Kidney (tissue), 14 donors: ENCODE results near the gene DLG5. TPM values are rescaled to one million over a fixed set of nuclear protein-coding genes. Genes with fewer than 3 reads are reported as not detected.

Experiments
- DNase-seq, 5 donors: peaks; one replicate each; pipeline ENCODE4 v3.0.0-alpha.2; 2013 to 2020
- FAIRE-seq: peaks from 2 replicates; lab custom pipeline; 2012; peaks lifted over from hg19 to GRCh38; lab: Jason Lieb, UNC
- H3K27ac ChIP-seq, 2 donors: one replicate each; pipeline ENCODE4 v1.7.0; 2013; ENCODE audit warnings: low read depth in 2 of 2, low read length in 2 of 2, inconsistent platforms in 1 of 2
- H3K27me3 ChIP-seq: one replicate; pipeline ENCODE4 v1.7.1; 2013; ENCODE audit warnings: low read length, inconsistent platforms; ENCODE audit not compliant: control insufficient read depth, insufficient read depth
- H3K36me3 ChIP-seq, 3 donors: one replicate each; pipeline versions ENCODE4 v1.7.0 to v1.7.1; 2013; ENCODE audit warnings: low read length in 3 of 3, control low read depth in 1 of 3, inconsistent platforms in 1 of 3; ENCODE audit not compliant: insufficient read depth in 3 of 3, control insufficient read depth in 2 of 3
- H3K4me1 ChIP-seq, 3 donors: one replicate each; pipeline versions ENCODE4 v1.7.0 to v1.7.1; 2013; ENCODE audit warnings: low read length in 3 of 3, inconsistent platforms in 1 of 3, low read depth in 1 of 3; ENCODE audit not compliant: control insufficient read depth in 2 of 3, insufficient read depth in 2 of 3
- H3K4me3 ChIP-seq, 3 donors: one replicate each; pipeline versions ENCODE4 v1.7.0 to v1.8.1; 2013; ENCODE audit warnings: low read length in 3 of 3, control low read depth in 1 of 3, inconsistent platforms in 1 of 3
- H3K9ac ChIP-seq, 3 donors: one replicate each; pipeline versions ENCODE4 v1.7.0 to v1.7.1; 2013; ENCODE audit warnings: low read length in 3 of 3, control low read depth in 1 of 3, inconsistent platforms in 1 of 3
- H3K9me3 ChIP-seq, 3 donors: one replicate each; pipeline versions ENCODE4 v1.7.0 to v1.7.1; 2013; ENCODE audit warnings: low read length in 3 of 3, control low read depth in 1 of 3, inconsistent platforms in 1 of 3; ENCODE audit not compliant: control insufficient read depth in 2 of 3, insufficient read depth in 1 of 3
- intact Hi-C: fragments of 100-400 bp; cut with DNase I; formaldehyde crosslinking; loops from one replicate; pipeline ENCODE4 v1.11.1; 2022
- polyA plus RNA-seq: library from polyadenylated mRNA; stranded (reverse); fragments of 350-450 nt; fragmentation: Illumina TruSeq; extraction: RNeasy Lipid Tissue Mini Kit (QIAGEN cat#74804); gene quantifications from one replicate; pipeline ENCODE4 v1.2.3, GENCODE V29; 2014; ENCODE audit warnings: low read depth, low replicate concordance; ENCODE audit not compliant: insufficient read depth
- total RNA-seq: library from RNA; stranded (reverse); fragmentation: NEBNext Ultra II Directional; extraction: Animal tissue kit (Norgen Biotek cat#: 25700); gene quantifications from one replicate; pipeline ENCODE4 v1.2.1, GENCODE V29; 2021
- TF ChIP-seq, protein P1 (sequence below): IDR thresholded peaks from 3 replicates; pipeline ENCODE4 v1.5.1; 2012; ENCODE audit warnings: mild to moderate bottlenecking, moderate library complexity, borderline replicate concordance; ENCODE audit not compliant: insufficient read depth; ENCODE audit errors: extremely low read depth
- donor health status: control.
- donor health status: control.
- donor health status: control.
- donor health status: control.
- donor health status: control.
- donor health status: DM: yes; HTN: yes; CAD: no.
- donor health status: Normal renal cell carcinoma (clear cell type).

The DLG5 gene
- total and polyA plus RNA-seq, 2 donors from 2014 or later = 5.4 to 30.0 TPM

DNA sequence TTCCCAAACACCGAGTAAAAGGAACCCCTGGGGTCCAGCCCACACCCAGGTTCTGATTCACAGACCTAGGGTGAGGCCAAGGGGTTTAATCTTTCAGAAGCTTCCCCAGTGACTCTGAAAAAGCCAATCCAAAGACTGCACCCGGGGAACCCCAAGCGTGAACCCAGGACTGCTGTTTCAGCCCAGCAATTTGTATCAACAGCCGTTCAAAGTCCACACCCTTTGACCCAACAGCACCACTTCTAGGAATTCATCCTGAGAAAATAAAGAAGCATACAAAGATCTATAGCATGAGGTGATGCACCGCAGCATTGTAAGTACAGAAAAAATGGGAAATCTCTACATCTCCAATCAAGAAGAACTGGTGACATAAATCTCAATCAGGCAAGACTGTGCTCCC lies 24.4 kb downstream of the DLG5 start:
- TF ChIP-seq, protein P1, sequence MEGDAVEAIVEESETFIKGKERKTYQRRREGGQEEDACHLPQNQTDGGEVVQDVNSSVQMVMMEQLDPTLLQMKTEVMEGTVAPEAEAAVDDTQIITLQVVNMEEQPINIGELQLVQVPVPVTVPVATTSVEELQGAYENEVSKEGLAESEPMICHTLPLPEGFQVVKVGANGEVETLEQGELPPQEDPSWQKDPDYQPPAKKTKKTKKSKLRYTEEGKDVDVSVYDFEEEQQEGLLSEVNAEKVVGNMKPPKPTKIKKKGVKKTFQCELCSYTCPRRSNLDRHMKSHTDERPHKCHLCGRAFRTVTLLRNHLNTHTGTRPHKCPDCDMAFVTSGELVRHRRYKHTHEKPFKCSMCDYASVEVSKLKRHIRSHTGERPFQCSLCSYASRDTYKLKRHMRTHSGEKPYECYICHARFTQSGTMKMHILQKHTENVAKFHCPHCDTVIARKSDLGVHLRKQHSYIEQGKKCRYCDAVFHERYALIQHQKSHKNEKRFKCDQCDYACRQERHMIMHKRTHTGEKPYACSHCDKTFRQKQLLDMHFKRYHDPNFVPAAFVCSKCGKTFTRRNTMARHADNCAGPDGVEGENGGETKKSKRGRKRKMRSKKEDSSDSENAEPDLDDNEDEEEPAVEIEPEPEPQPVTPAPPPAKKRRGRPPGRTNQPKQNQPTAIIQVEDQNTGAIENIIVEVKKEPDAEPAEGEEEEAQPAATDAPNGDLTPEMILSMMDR = no peak
- Histone ChIP-seq H3K9ac (no peak overlapping the region), H3K36me3 (no peaks in the 10 kb centered on the region), H3K27me3 (no peaks in the 10 kb centered on the region), H3K4me1 (peaks cover 0 to 37% (median 24%) of the 10 kb centered on the region in 3 donors), H3K4me3 (no peak overlapping the region), H3K27ac (peak overlapping the region in 1 of 2 donors; percentile 23), H3K9me3 (no peaks in the 10 kb centered on the region)
- FAIRE-seq (no peak), DNase-seq (no peak)
- intact Hi-C loops = no loop called here

DNA sequence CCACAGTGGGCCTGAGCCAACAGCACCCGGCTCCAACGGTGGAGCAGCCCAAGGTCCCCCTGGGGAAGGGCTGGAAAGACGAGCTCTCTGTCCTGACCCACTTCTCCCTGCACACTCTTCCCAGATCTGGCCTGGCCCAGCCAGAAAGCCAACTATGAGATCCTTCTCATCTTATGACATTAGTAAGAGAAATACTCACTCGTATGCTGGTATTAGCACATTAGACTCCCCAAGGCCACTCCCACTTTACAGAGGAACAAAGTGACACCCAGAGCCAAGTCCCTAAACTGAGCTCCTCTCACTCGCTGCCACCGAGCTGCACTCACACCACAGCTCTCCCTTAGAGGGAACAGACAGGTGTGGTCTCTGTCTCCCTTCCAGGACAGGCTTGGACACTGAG lies 24.8 kb downstream of the DLG5 start:
- peaks cover 0 to 34% (median 24%) of the 10 kb centered on the region in 3 donors for H3K4me1 ChIP-seq
- H3K27ac ChIP-seq = peak overlapping the region; percentile 3 to 23
- FAIRE-seq = no peak
- intact Hi-C loops = no loop called here
- no peaks in the 10 kb centered on the region for H3K36me3 ChIP-seq
- H3K27me3 ChIP-seq = no peaks in the 10 kb centered on the region
- no peak overlapping the region for H3K9ac ChIP-seq
- DNase-seq = no peak
- H3K4me3 ChIP-seq = no peak overlapping the region
- TF ChIP-seq, protein P1 = no peak
- no peaks in the 10 kb centered on the region for H3K9me3 ChIP-seq

DNA sequence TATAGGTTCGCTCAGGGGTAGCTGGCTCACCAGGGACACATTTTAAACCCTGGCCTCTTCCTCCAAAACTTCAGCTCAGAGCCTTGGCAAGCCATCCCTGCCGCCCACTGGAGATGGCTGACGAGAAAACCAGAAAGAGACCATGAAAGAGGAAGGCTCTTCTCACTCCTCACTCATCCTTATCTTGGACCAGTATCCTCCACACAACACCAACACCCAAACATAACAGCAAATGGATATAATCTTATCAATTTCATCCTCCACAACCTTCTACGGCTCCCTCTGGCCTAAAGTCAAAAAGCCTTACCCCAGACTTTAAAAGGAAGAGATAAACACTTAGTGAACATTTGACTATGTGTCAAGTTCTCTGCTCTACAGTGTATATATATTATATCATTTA lies 26.9 kb downstream of the DLG5 start:
- Histone ChIP-seq H3K4me1 (peaks cover 0 to 30% (median 18%) of the 10 kb centered on the region in 3 donors), H3K9ac (no peak overlapping the region), H3K27ac (peak overlapping the region in 1 of 2 donors; percentile 3), H3K27me3 (no peaks in the 10 kb centered on the region), H3K36me3 (no peaks in the 10 kb centered on the region), H3K9me3 (no peaks in the 10 kb centered on the region), H3K4me3 (no peak overlapping the region)
- FAIRE-seq (no peak), DNase-seq (no peak)
- TF ChIP-seq, protein P1 = no peak
- intact Hi-C loops = no loop called here

DNA sequence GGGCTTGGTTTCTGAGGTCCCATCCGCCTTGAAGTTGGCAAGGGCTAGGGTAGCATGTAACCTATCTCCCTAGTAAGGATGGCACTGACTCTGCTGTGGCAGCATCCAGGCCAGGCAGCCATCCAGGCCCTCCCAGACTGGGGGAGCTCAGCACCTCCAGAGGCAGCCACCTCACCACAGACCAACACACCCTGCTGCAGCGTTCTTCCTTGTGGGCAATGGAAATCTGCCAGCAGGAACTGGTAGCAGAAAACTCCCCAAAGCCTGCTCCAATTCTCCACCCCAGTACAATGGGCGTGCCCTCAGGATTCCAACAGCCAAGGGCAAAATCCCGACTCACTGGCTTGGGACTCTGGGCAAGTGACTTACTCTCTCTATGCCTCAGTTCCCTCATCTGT lies 27.5 kb downstream of the DLG5 start:
- Histone ChIP-seq H3K27ac (peak overlapping the region; percentile 61 to 65), H3K4me3 (no peak overlapping the region), H3K27me3 (no peaks in the 10 kb centered on the region), H3K9me3 (no peaks in the 10 kb centered on the region), H3K4me1 (peaks cover 0 to 30% (median 18%) of the 10 kb centered on the region in 3 donors), H3K36me3 (no peaks in the 10 kb centered on the region), H3K9ac (peak overlapping the region in 1 of 3 donors; percentile 52)
- intact Hi-C loops = no loop called here
- TF ChIP-seq, protein P1 = no peak
- FAIRE-seq (no peak), DNase-seq (no peak)
